ENCODE results near the gene TTI1.

Gene TTI1

GRCh38 chr20:38017959-38018358 lies 15.3 kb downstream of the TTI1 start:
- no peak for ATAC-seq
- TF ChIP-seq ZNF70 (CRISPR knock-in tag; IDR thresholded peaks at IDR 0.05) = no peak
- no peak for TF ChIP-seq TOX (CRISPR knock-in tag; IDR thresholded peaks at IDR 0.05; ENCODE audit: borderline replicate concordance)
- TF ChIP-seq CSDC2 (CRISPR knock-in tag; IDR thresholded peaks at IDR 0.05) = no peak
- no peak for TF ChIP-seq ARNTL (CRISPR knock-in tag; IDR thresholded peaks at IDR 0.05; ENCODE audit: borderline replicate concordance, low read depth)
- TF ChIP-seq GLIS3 (CRISPR knock-in tag; IDR thresholded peaks at IDR 0.05) = no peak
- no peak for TF ChIP-seq ZFP3 (CRISPR knock-in tag; IDR thresholded peaks at IDR 0.05)
- TF ChIP-seq OSR1 (CRISPR knock-in tag; IDR thresholded peaks at IDR 0.05) = no peak
- TF ChIP-seq BACH2 (CRISPR knock-in tag; IDR thresholded peaks at IDR 0.05; ENCODE audit: borderline replicate concordance) = no peak
- TF ChIP-seq SNAI2 (CRISPR knock-in tag; IDR thresholded peaks at IDR 0.05) = no peak
- TF ChIP-seq PATZ1 (CRISPR knock-in tag; IDR thresholded peaks at IDR 0.05; ENCODE audit: borderline replicate concordance) = no peak
- TF ChIP-seq POU6F1 (CRISPR knock-in tag; IDR thresholded peaks at IDR 0.05; ENCODE audit: borderline replicate concordance, low read depth) = no peak
- TF ChIP-seq TSHZ2 (CRISPR knock-in tag; IDR thresholded peaks at IDR 0.05) = no peak
- TF ChIP-seq ZNF8 (CRISPR knock-in tag; IDR thresholded peaks at IDR 0.05) = no peak
- no peak for TF ChIP-seq TCF4 (CRISPR knock-in tag; IDR thresholded peaks at IDR 0.05; ENCODE audit: borderline replicate concordance)

- TF ChIP-seq PPARA (CRISPR knock-in tag; IDR thresholded peaks at IDR 0.05; ENCODE audit: borderline replicate concordance) = no peak
- no peak for TF ChIP-seq TCF4 (CRISPR knock-in tag; IDR thresholded peaks at IDR 0.05; ENCODE audit: borderline replicate concordance)
- TF ChIP-seq ISL1 (CRISPR knock-in tag; IDR thresholded peaks at IDR 0.05) = no peak
- no peak for TF ChIP-seq ZNF70 (CRISPR knock-in tag; IDR thresholded peaks at IDR 0.05)
- no peak for TF ChIP-seq ARNTL (CRISPR knock-in tag; IDR thresholded peaks at IDR 0.05; ENCODE audit: borderline replicate concordance, low read depth)
- TF ChIP-seq BACH2 (CRISPR knock-in tag; IDR thresholded peaks at IDR 0.05; ENCODE audit: borderline replicate concordance) = no peak
- no peak for TF ChIP-seq ESRRG (CRISPR knock-in tag; IDR thresholded peaks at IDR 0.05)
- no peak for TF ChIP-seq CSRNP3 (CRISPR knock-in tag; IDR thresholded peaks at IDR 0.05)
- TF ChIP-seq PATZ1 (CRISPR knock-in tag; IDR thresholded peaks at IDR 0.05; ENCODE audit: borderline replicate concordance) = no peak
- TF ChIP-seq CSDC2 (CRISPR knock-in tag; IDR thresholded peaks at IDR 0.05) = no peak
- TF ChIP-seq OSR1 (CRISPR knock-in tag; IDR thresholded peaks at IDR 0.05) = no peak
- no peak for ATAC-seq
These were observed 19.4 kb downstream of the TTI1 start for GRCh38 chr20:38013887-38014286.

- TF ChIP-seq CSRNP3 (CRISPR knock-in tag; IDR thresholded peaks at IDR 0.05) (no peak), PPARA (CRISPR knock-in tag; IDR thresholded peaks at IDR 0.05; ENCODE audit: borderline replicate concordance) (no peak), ISL1 (CRISPR knock-in tag; IDR thresholded peaks at IDR 0.05) (no peak)
- ATAC-seq = no peak
These were observed 20.9 kb downstream of the TTI1 start for GRCh38 chr20:38012332-38012731.
